B cell (primary cell): ENCODE results near the gene FLRT1. TPM values are rescaled to one million over a fixed set of nuclear protein-coding genes. Genes with fewer than 3 reads are reported as not detected.

Experiments used
- ATAC-seq: fragments of 200-7000 bp; cut with Tn5 transposase; one replicate; pipeline ENCODE4 v1.10.0; 2021; ENCODE audit warnings: low read depth, mild to moderate bottlenecking, moderate number of reproducible peaks, moderate library complexity
- CTCF ChIA-PET: fragments of 350-600 bp; sonication (Branson Sonifier 250); formaldehyde crosslinking; loops from one replicate; lab custom pipeline; 2021; ENCODE audit warnings: antibody characterized with exemption, inconsistent platforms; lab: Charles Lee
- POLR2A ChIA-PET: fragments of 350-600 bp; sonication (Branson Sonifier 250); formaldehyde crosslinking; loops from one replicate; lab custom pipeline; 2021; ENCODE audit warnings: antibody characterized with exemption; lab: Charles Lee
- DNase-seq: peaks from one replicate; pipeline ENCODE4 v3.0.0; 2013
- H2AFZ ChIP-seq: 2 replicates; pipeline ENCODE4 v1.6.1; 2012; ENCODE audit warnings: mild to moderate bottlenecking, low read depth, low read length; ENCODE audit not compliant: insufficient read depth, poor library complexity, severe bottlenecking
- H3K27ac ChIP-seq, 2 donors: 1 replicate in 1 of 2; 2 replicates in 1 of 2; pipeline ENCODE4 v1.5.1; 2012 to 2013; ENCODE audit warnings: low read length in 2 of 2, mild to moderate bottlenecking in 2 of 2, moderate library complexity in 1 of 2
- H3K27me3 ChIP-seq, 4 experiments: fragments of 200-600 bp in 1 of 4; sonication (generic) in 1 of 4; replicated peaks in 1 of 4; 1 replicate in 2 of 4; 2 replicates in 2 of 4; pipeline versions ENCODE4 v1.6.1 to v1.7.0; 2013 to 2016; ENCODE audit warnings: low read length in 3 of 4, mild to moderate bottlenecking in 2 of 4, mixed read lengths in 1 of 4, moderate library complexity in 1 of 4; ENCODE audit not compliant: insufficient read depth in 4 of 4, control insufficient read depth in 3 of 4; ENCODE audit errors: control extremely low read depth in 1 of 4
- H3K36me3 ChIP-seq, 2 experiments: replicated peaks in 1 of 2; 1 replicate in 1 of 2; 2 replicates in 1 of 2; pipeline versions ENCODE4 v1.6.1 to v1.7.1; 2013; ENCODE audit warnings: low read length in 1 of 2; ENCODE audit not compliant: insufficient read depth in 2 of 2, control insufficient read depth in 1 of 2; ENCODE audit errors: control extremely low read depth in 1 of 2, extremely low read depth in 1 of 2
- H3K4me1 ChIP-seq, 2 donors: fragments of 200-600 bp in 1 of 2; sonication (generic) in 1 of 2; 1 replicate in 1 of 2; 2 replicates in 1 of 2; pipeline versions ENCODE4 v1.5.1 to v1.6.1; 2013 to 2017; ENCODE audit warnings: low read length in 2 of 2; ENCODE audit not compliant: control insufficient read depth in 2 of 2, insufficient read depth in 2 of 2
- H3K4me2 ChIP-seq: replicated peaks from 2 replicates; pipeline ENCODE3; 2012; ENCODE audit warnings: mild to moderate bottlenecking, low read depth, low read length; ENCODE audit not compliant: poor library complexity, severe bottlenecking
- H3K4me3 ChIP-seq, 5 experiments: fragments of 200-600 bp in 1 of 5; sonication (generic) in 1 of 5; 1 replicate in 3 of 5; 2 replicates in 2 of 5; pipeline versions ENCODE4 v1.5.1 to v1.7.0; 2011 to 2016; ENCODE audit warnings: low read length in 4 of 5, mild to moderate bottlenecking in 4 of 5, low read depth in 2 of 5, control low read depth in 1 of 5, moderate library complexity in 1 of 5; ENCODE audit not compliant: insufficient read depth in 1 of 5; ENCODE audit errors: control extremely low read depth in 1 of 5, extremely low read depth in 1 of 5
- H3K79me2 ChIP-seq: fragments of 200-600 bp; sonication (generic); one replicate; pipeline ENCODE4 v1.6.0; 2016; ENCODE audit warnings: low read length; ENCODE audit not compliant: control insufficient read depth, insufficient read depth
- H3K9ac ChIP-seq: fragments of 200-600 bp; sonication (generic); 2 replicates; pipeline ENCODE4 v1.6.1; 2017; ENCODE audit warnings: mild to moderate bottlenecking, low read length, moderate library complexity
- H3K9me3 ChIP-seq, 3 donors: one replicate each; pipeline versions ENCODE4 v1.6.1 to v1.7.1; 2013; ENCODE audit warnings: low read length in 2 of 3; ENCODE audit not compliant: control insufficient read depth in 2 of 3, insufficient read depth in 1 of 3; ENCODE audit errors: control extremely low read depth in 1 of 3
- H4K20me1 ChIP-seq: 2 replicates; pipeline ENCODE4 v1.6.0; 2012; ENCODE audit warnings: mild to moderate bottlenecking, low read length; ENCODE audit not compliant: insufficient read depth, control insufficient read depth, poor library complexity, severe bottlenecking
- H3K27ac Mint-ChIP-seq: one replicate; pipeline ENCODE4 v1.8.0; 2021; ENCODE audit warnings: mixed read lengths
- H3K27me3 Mint-ChIP-seq: one replicate; pipeline ENCODE4 v1.8.0; 2021; ENCODE audit warnings: mixed read lengths
- H3K4me1 Mint-ChIP-seq: one replicate; pipeline ENCODE4 v1.8.0; 2021; ENCODE audit warnings: mixed read lengths
- H3K4me3 Mint-ChIP-seq: one replicate; pipeline ENCODE4 v1.8.0; 2021; ENCODE audit warnings: mixed read lengths
- H3K9me3 Mint-ChIP-seq: one replicate; pipeline ENCODE4 v1.8.0; 2022; ENCODE audit warnings: mixed read lengths; ENCODE audit not compliant: insufficient read depth
- CTCF ChIP-seq: fragments of 200-600 bp; IDR thresholded peaks from one replicate; pipeline ENCODE4 v1.8.0; 2022; ENCODE audit warnings: antibody characterized with exemption, mild to moderate bottlenecking
- EZH2 ChIP-seq: IDR thresholded peaks from 2 replicates; pipeline ENCODE4 v1.6.1; 2012; ENCODE audit warnings: borderline replicate concordance, low read depth, mild to moderate bottlenecking, moderate library complexity, low read length; ENCODE audit not compliant: insufficient read depth, poor library complexity, severe bottlenecking
- WGBS: methylation state at CpG from one replicate; pipeline ENCODE4 v1.1.5; 2013; ENCODE audit warnings: missing lambda C conversion rate; ENCODE audit not compliant: insufficient coverage; 5-methylcytosine and 5-hydroxymethylcytosine counted together
- intact Hi-C: fragments of 100-400 bp; cut with micrococcal nuclease; formaldehyde crosslinking; loops from one replicate; pipeline ENCODE4 v1.10.0; 2022
- polyA plus RNA-seq: library from polyadenylated mRNA; depleted of rRNA; stranded (reverse); fragments of >200 nt; gene quantifications from 2 replicates; pipeline ENCODE4 v1.2.3, GENCODE V29; 2012
- total RNA-seq, 2 donors: library from RNA; stranded (reverse); fragments of 120-200 nt in 1 of 2; gene quantifications; 1 replicate in 1 of 2; 2 replicates in 1 of 2; pipeline versions ENCODE4 v1.2.3 to v1.2.4, GENCODE V29; 2013 to 2022

The FLRT1 gene
- total and polyA plus RNA-seq, 2 donors (not counting 1 experiment from before 2014, with no cell fraction given), result not detected

DNA sequence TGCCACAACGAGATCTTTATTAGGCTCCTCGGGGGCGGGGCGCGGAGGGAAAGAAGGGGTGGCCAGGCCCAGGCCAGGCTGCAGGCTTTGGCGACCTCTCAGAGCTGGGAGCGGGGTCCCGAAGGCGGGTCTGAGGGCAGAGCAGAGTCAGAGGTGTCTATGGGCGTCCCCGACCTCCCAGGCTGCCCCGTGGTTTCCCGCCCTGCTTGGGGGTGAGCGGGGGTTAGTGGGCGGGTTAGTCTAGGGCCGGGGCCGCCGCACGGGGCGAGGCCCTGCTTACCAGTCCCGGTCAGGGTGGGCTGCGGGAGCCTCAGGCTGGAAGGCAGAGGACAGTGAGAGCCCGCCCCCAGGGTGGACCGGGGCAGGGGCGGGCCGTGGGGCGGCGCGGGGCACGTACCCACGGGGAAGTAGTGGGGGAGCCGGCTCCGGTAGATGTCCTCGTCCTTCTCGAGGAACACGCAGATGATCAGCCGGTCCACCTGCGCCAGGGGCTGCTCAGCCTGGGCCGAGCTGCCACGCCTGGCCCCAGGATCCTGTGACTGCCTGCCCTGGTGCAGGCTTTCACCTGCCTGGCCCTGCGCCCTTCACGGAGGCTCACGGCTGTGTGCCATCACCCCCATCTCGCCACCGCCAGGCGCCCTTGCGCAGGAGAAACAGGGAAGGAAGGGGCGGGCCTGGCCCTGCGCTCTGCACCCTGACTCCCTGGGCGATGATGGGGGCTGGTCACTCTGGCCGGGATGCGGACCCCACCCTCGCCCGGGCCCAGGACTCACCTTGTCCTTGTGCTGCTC, 37.0 kb upstream of the FLRT1 start:
- peak overlapping the region; percentile 97 for H3K4me2 ChIP-seq
- no peaks in the 10 kb centered on the region for H3K79me2 ChIP-seq
- Mint-ChIP-seq H3K27ac (no peak overlapping the region), H3K9me3 (no peaks in the 10 kb centered on the region), H3K4me1 (peaks cover 13% of the 10 kb centered on the region), H3K4me3 (peak overlapping the region; percentile 71), H3K27me3 (peaks cover 4% of the 10 kb centered on the region)
- peak overlapping the region in 2 of 5 experiments; percentile 25 to 46 for H3K4me3 ChIP-seq
- H3K4me1 ChIP-seq, result peaks cover 21 to 26% of the 10 kb centered on the region in 2 donors
- no peak overlapping the region for H3K9ac ChIP-seq
- H2AFZ ChIP-seq, result no peak overlapping the region
- ChIA-PET CTCF (interaction anchor here (1.0 to 4.5 kb wide), 8 partner anchors 8 to 306 kb away, joined by 3 to 102 read pairs (median 6); partner anchors contain the start of gene ZFTA), POLR2A (interaction anchor here (1.9 kb wide), 1 partner anchor 13 kb away, joined by 4 read pairs; the partner anchor contains the start of gene OTUB1)
- peaks cover 0 to 9% (median 3%) of the 10 kb centered on the region in 4 experiments for H3K27me3 ChIP-seq
- DNase-seq (peak; percentile 59), ATAC-seq (peak; percentile 23)
- peaks cover 63% of the 10 kb centered on the region for H4K20me1 ChIP-seq
- 59% methylated on average over 52 of the region's 54 CpGs for WGBS
- intact Hi-C loops, result no loop called here
- H3K9me3 ChIP-seq, result no peaks in the 10 kb centered on the region
- peaks cover 0 to 31% of the 10 kb centered on the region in 2 experiments for H3K36me3 ChIP-seq
- H3K27ac ChIP-seq, result no peak overlapping the region
- TF ChIP-seq CTCF (no peak), EZH2 (no peak)
